OCI-LY7 (cell line): ENCODE results near the gene ESAM. TPM values are rescaled to one million over a fixed set of nuclear protein-coding genes. Genes with fewer than 3 reads are reported as not detected.
"Not testable (repeated sequence)": the region's sequence is repeated elsewhere in the genome, so short reads cannot be mapped to it uniquely, and the experiment has no call there.

Source experiments
- BruUV-seq: library from RNA; stranded (reverse); fragments of 400-500 nt; replicated peaks from 2 replicates; lab custom pipeline; 2021; lab: Mats Ljungman, UMichigan
- CTCF ChIA-PET: fragments of 300-600 bp; sonication (Branson Sonifier 250); formaldehyde crosslinking; loops from one replicate; lab custom pipeline; 2022; ENCODE audit warnings: antibody characterized with exemption; ENCODE audit not compliant: unreplicated experiment; lab: Charles Lee
- POLR2A ChIA-PET: fragments of 300-600 bp; sonication (Branson Sonifier 250); formaldehyde crosslinking; loops from one replicate; lab custom pipeline; 2022; ENCODE audit warnings: antibody characterized with exemption; lab: Charles Lee
- DNase-seq: peaks from one replicate; pipeline ENCODE4 v3.0.0-alpha.2; 2015; ENCODE audit warnings: low spot score
- H2AFZ ChIP-seq: fragments of 200-600 bp; sonication (generic), shearing (Covaris generic); 2 replicates; pipeline ENCODE4 v1.6.1; 2014; ENCODE audit warnings: mild to moderate bottlenecking, antibody characterized with exemption, low read length, moderate library complexity
- H3K27ac ChIP-seq: fragments of 200-600 bp; sonication (generic); 2 replicates; pipeline ENCODE4 v1.5.1; 2014; ENCODE audit warnings: mixed run types, low read depth, mild to moderate bottlenecking, moderate library complexity, low read length, inconsistent platforms; ENCODE audit not compliant: poor library complexity, severe bottlenecking
- H3K36me3 ChIP-seq: fragments of 200-600 bp; sonication (generic); 2 replicates; pipeline ENCODE4 v1.6.1; 2014; ENCODE audit warnings: mild to moderate bottlenecking, antibody characterized with exemption, low read length, moderate library complexity, mixed read lengths; ENCODE audit not compliant: insufficient read depth
- H3K4me1 ChIP-seq: fragments of 200-600 bp; sonication (generic); 2 replicates; pipeline ENCODE4 v1.5.1; 2014; ENCODE audit warnings: mild to moderate bottlenecking, low read length; ENCODE audit not compliant: insufficient read depth, poor library complexity, severe bottlenecking
- H3K4me2 ChIP-seq: fragments of 200-600 bp; sonication (generic); 2 replicates; pipeline ENCODE4 v1.6.1; 2014; ENCODE audit warnings: mild to moderate bottlenecking, low read length
- H3K4me3 ChIP-seq: fragments of 200-600 bp; sonication (generic); 2 replicates; pipeline ENCODE4 v1.5.1; 2014; ENCODE audit warnings: mild to moderate bottlenecking, low read depth, low read length; ENCODE audit not compliant: poor library complexity, severe bottlenecking
- H3K79me2 ChIP-seq: fragments of 200-600 bp; sonication (generic); 2 replicates; pipeline ENCODE4 v1.6.1; 2016; ENCODE audit warnings: low read depth, mild to moderate bottlenecking, low read length, moderate library complexity, mixed read lengths; ENCODE audit not compliant: insufficient read depth
- H3K9me2 ChIP-seq: fragments of 200-600 bp; sonication (generic); 2 replicates; pipeline ENCODE4 v1.6.1; 2016; ENCODE audit warnings: mild to moderate bottlenecking, low read length, mixed read lengths; ENCODE audit not compliant: insufficient read depth
- H3K9me3 ChIP-seq: fragments of 200-600 bp; sonication (generic); 2 replicates; pipeline ENCODE4 v1.6.1; 2014; ENCODE audit warnings: mild to moderate bottlenecking, mixed run types, low read length, mixed read lengths
- H4K20me1 ChIP-seq: fragments of 200-600 bp; sonication (generic); 2 replicates; pipeline ENCODE4 v1.6.1; 2014; ENCODE audit warnings: mild to moderate bottlenecking, antibody characterized with exemption, low read length, moderate library complexity, mixed read lengths; ENCODE audit not compliant: insufficient read depth
- EZH2phosphoT487 ChIP-seq: fragments of 200-600 bp; sonication (generic); IDR thresholded peaks from 2 replicates; pipeline ENCODE4 v1.6.1; 2018; ENCODE audit warnings: low read depth, borderline replicate concordance, mild to moderate bottlenecking, mixed run types, antibody characterized with exemption, low read length, moderate library complexity, mixed read lengths
- intact Hi-C: fragments of 100-400 bp; cut with micrococcal nuclease; formaldehyde crosslinking; loops from one replicate; pipeline ENCODE4 v1.10.0; 2022; ENCODE audit not compliant: unreplicated experiment
- total RNA-seq, 2 experiments: library from RNA; depleted of rRNA in 1 of 2; stranded (reverse); fragments of >200 nt in 1 of 2; shearing (Covaris generic) in 1 of 2; gene quantifications; 2 replicates each; pipeline ENCODE4 v1.2.3, GENCODE V29; 2014 to 2022
- TF ChIP-seq, protein P1 (sequence below): fragments of 200-600 bp; sonication (generic); conservative IDR thresholded peaks from 2 replicates; pipeline ENCODE4 v1.5.1; 2014; ENCODE audit warnings: mild to moderate bottlenecking, antibody characterized with exemption, low read length, moderate library complexity, mixed read lengths

Gene ESAM
- total RNA-seq, 2 experiments from 2014 or later: 0.35 to 0.49 TPM

DNA sequence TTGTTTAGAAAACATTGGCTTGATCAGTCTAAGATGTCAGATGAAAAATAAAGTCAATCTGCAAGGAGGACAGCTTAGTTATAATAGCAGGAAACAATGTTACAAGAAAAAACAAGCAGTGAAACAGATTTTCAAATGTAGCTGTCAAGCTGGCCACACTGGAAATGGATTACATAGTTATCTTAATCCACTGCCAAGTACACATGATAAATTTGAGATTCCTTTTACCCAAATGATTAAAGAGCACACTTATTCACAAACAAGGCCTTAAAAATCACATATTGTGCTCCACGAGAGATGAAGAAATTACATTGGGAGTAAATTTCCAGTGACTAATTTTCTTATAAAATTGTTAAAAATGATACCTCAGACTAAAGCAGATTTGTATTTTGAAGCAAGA is 17.5 kb upstream of the ESAM start:
- Histone ChIP-seq H3K9me3 (no peaks in the 10 kb centered on the region), H3K9me2 (no peaks in the 10 kb centered on the region), H3K4me3 (no peak overlapping the region), H3K27ac (no peak overlapping the region), H3K79me2 (no peaks in the 10 kb centered on the region), H4K20me1 (no peaks in the 10 kb centered on the region), H2AFZ (no peak overlapping the region), H3K36me3 (peaks cover 4% of the 10 kb centered on the region), H3K4me2 (no peak overlapping the region), H3K4me1 (peaks cover 7% of the 10 kb centered on the region)
- POLR2A ChIA-PET: interaction anchor here (0.6 to 1.6 kb wide), 5 partner anchors 11 to 53 kb away, joined by 3 to 4 read pairs (median 3); no protein-coding TSS in a partner anchor
- intact Hi-C loops: no loop called here
- TF ChIP-seq EZH2phosphoT487: no peak
- TF ChIP-seq, protein P1, sequence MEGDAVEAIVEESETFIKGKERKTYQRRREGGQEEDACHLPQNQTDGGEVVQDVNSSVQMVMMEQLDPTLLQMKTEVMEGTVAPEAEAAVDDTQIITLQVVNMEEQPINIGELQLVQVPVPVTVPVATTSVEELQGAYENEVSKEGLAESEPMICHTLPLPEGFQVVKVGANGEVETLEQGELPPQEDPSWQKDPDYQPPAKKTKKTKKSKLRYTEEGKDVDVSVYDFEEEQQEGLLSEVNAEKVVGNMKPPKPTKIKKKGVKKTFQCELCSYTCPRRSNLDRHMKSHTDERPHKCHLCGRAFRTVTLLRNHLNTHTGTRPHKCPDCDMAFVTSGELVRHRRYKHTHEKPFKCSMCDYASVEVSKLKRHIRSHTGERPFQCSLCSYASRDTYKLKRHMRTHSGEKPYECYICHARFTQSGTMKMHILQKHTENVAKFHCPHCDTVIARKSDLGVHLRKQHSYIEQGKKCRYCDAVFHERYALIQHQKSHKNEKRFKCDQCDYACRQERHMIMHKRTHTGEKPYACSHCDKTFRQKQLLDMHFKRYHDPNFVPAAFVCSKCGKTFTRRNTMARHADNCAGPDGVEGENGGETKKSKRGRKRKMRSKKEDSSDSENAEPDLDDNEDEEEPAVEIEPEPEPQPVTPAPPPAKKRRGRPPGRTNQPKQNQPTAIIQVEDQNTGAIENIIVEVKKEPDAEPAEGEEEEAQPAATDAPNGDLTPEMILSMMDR: no peak
- no TSS peak for BruUV-seq
- CTCF ChIA-PET: interaction anchor here (0.6 kb wide), 1 partner anchor 1170 kb away, joined by 3 read pairs; no protein-coding TSS in a partner anchor
- no peak for DNase-seq

DNA sequence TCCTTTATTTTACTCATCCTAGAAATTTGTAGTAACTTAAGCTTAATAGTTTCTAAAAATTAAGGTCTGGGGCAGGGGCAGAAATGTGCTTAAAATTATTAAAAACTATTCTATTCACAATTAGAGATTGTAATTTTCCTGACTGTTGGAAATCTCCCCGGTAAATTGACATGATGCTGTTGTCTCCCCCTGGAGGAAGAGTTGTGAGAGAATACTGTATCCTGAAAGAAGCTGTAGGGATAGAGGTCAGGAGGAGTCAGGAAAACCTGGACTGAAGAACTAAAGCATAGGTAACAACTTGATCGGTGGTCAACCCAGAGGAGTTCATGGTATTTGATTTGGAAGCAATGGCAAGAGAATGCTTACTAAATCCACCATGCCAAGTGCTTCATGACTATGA is 16.2 kb upstream of the ESAM start:
- Histone ChIP-seq H3K36me3 (peaks cover 4% of the 10 kb centered on the region), H3K9me3 (no peaks in the 10 kb centered on the region), H3K79me2 (no peaks in the 10 kb centered on the region), H3K4me1 (peaks cover 7% of the 10 kb centered on the region), H3K4me3 (no peak overlapping the region), H2AFZ (no peak overlapping the region), H3K27ac (no peak overlapping the region), H3K4me2 (no peak overlapping the region), H3K9me2 (no peaks in the 10 kb centered on the region), H4K20me1 (no peaks in the 10 kb centered on the region)
- TF ChIP-seq EZH2phosphoT487: no peak
- TF ChIP-seq, protein P1: peak; percentile 42
- intact Hi-C loops: no loop called here
- CTCF ChIA-PET: no interaction called here
- DNase-seq: no peak
- POLR2A ChIA-PET: interaction anchor here (1.2 kb wide), 1 partner anchor 10 kb away, joined by 3 read pairs; no protein-coding TSS in a partner anchor
- BruUV-seq: no TSS peak

DNA sequence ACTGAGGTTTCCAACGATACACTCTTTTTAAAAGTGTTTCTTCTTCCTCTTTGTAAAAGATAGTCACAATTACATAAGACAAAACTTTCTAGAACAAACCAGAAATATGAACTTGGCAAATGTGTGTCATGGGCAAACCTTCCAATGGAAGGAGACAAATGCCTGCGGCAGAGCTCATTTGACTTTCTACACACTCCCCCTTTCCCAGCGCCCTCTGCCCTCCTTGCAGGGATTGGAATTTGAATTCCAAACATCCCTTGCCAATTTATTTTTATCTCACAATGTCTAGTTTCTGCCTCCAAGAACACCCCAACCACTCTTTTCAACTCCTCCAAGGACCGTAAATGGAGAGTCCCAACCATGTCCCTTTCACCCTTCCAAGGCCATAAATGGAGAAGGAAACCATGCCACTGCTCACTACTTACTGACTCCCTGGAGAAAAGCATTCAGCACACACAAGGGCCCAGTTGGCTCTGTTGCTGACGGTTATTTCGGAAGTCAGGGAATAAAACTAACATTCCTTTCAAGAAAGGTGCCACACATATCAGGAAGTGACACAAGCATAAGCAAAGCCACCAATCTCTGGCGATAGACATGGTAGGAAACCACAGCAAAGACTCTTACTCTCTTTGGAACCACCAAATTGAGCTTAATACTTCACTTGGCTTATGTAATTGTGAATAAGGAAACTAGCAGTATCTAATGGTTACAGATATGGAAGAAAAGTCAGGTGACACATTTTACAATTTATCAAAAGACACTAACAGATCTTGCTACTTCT is 15.0 kb upstream of the ESAM start:
- Histone ChIP-seq H3K27ac (no peak overlapping the region), H3K9me2 (no peaks in the 10 kb centered on the region), H3K79me2 (no peaks in the 10 kb centered on the region), H3K4me2 (no peak overlapping the region), H3K4me3 (no peak overlapping the region), H2AFZ (no peak overlapping the region), H4K20me1 (no peaks in the 10 kb centered on the region), H3K36me3 (peaks cover 4% of the 10 kb centered on the region), H3K9me3 (no peaks in the 10 kb centered on the region), H3K4me1 (peaks cover 7% of the 10 kb centered on the region)
- BruUV-seq: no TSS peak
- CTCF ChIA-PET: no interaction called here
- intact Hi-C loops: no loop called here
- no peak for DNase-seq
- TF ChIP-seq EZH2phosphoT487: no peak
- TF ChIP-seq, protein P1: no peak
- POLR2A ChIA-PET: interaction anchor here (1.2 kb wide), 1 partner anchor 9 kb away, joined by 3 read pairs; no protein-coding TSS in a partner anchor

DNA sequence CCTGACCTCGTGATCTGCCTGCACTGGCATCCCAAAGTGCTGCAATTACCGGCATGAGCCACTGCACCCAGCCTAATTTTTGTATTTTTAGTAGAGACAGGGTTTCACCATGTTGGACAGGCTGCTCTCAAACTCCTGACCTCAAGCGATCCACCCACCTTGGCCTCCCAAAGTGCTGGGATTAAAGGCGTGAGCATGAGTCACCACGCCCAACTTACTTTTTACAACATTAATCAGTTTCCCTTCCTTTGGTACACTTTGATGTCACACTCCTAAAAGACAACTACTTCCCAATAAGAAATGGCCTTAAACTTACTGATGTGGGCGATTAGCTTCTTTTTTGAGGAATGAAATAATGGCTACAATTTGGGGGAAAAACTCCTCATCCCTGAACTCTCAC is 8.9 kb upstream of the ESAM start:
- H3K4me2 ChIP-seq, CTCF ChIA-PET: not testable (repeated sequence)
- POLR2A ChIA-PET: interaction anchor here (0.6 to 0.9 kb wide), 2 partner anchors 147 to 183 kb away, joined by 3 to 4 read pairs; no protein-coding TSS in a partner anchor

More for the DNA sequence above, 8.9 kb upstream of the ESAM start:
- H3K36me3 ChIP-seq: peaks cover 35% of the 10 kb centered on the region; the same call in 1 of the 2 replicates
- H3K4me1 ChIP-seq, BruUV-seq, H3K9me2 ChIP-seq, H4K20me1 ChIP-seq, H2AFZ ChIP-seq, H3K27ac ChIP-seq, H3K79me2 ChIP-seq, DNase-seq, H3K4me3 ChIP-seq, intact Hi-C loops, H3K9me3 ChIP-seq: not testable (repeated sequence)
